Measurements from ENCODE around the gene ZNF383.
"Not testable (repeated sequence)": the region's sequence is repeated elsewhere in the genome, so short reads cannot be mapped to it uniquely, and the experiment has no call there.

Gene ZNF383

GRCh38 chr19:37217775-37218591, at the start of gene ZNF383:
TSS of gene ZNF383 (plus strand) at chr19:37218214. CDS start at chr19:37230454, 12,240 bp downstream.
- peak; percentile 97 for DNase-seq

- peak; percentile 99 for DNase-seq
These were observed 45.3 kb upstream of the ZNF383 start, which contains the start of gene ZNF585A for GRCh38 chr19:37172368-37173366. TSS of gene ZNF585A (minus strand) at chr19:37172695. CDS start at chr19:37169910, 2,785 bp downstream.

- not testable (repeated sequence) for DNase-seq
These were observed 31.9 kb upstream of the ZNF383 start for GRCh38 chr19:37186071-37186470.

GRCh38 chr19:37195248-37195647, 22.8 kb upstream of the ZNF383 start:
- DNase-seq = not testable (repeated sequence)

GRCh38 chr19:37197115-37197514, 20.9 kb upstream of the ZNF383 start:
- not testable (repeated sequence) for DNase-seq

- DNase-seq = no peak
These were observed 20.2 kb upstream of the ZNF383 start for GRCh38 chr19:37197768-37198167.

- DNase-seq = no peak
These were observed 587 bp upstream of the ZNF383 start for GRCh38 chr19:37217480-37217774.

GRCh38 chr19:37218592-37218935, 550 bp downstream of the ZNF383 start:
- no peak for DNase-seq

GRCh38 chr19:37220383-37220782, 2.4 kb downstream of the ZNF383 start:
- DNase-seq = no peak

- DNase-seq = no peak
These were observed 3.1 kb downstream of the ZNF383 start for GRCh38 chr19:37221136-37221535.

- no peak for DNase-seq
These were observed 8.2 kb downstream of the ZNF383 start for GRCh38 chr19:37226248-37226647.

- peak; percentile 80 for DNase-seq
These were observed 10.0 kb downstream of the ZNF383 start for GRCh38 chr19:37227996-37228395.

- DNase-seq = no peak
These were observed 25.2 kb downstream of the ZNF383 start for GRCh38 chr19:37243206-37243632.

- peak; percentile 99 for DNase-seq
These were observed 33.6 kb downstream of the ZNF383 start for GRCh38 chr19:37251308-37252229.

- not testable (repeated sequence) for DNase-seq
These were observed 45.0 kb downstream of the ZNF383 start for GRCh38 chr19:37263028-37263427.

GRCh38 chr19:37267005-37267404, 49.0 kb downstream of the ZNF383 start:
- DNase-seq = not testable (repeated sequence)

GRCh38 chr19:37267755-37268154, 49.7 kb downstream of the ZNF383 start:
- not testable (repeated sequence) for DNase-seq

- DNase-seq = not testable (repeated sequence)
These were observed 62.6 kb downstream of the ZNF383 start for GRCh38 chr19:37280656-37281055.

GRCh38 chr19:37284020-37284419, 66.0 kb downstream of the ZNF383 start:
- not testable (repeated sequence) for DNase-seq

GRCh38 chr19:37289229-37289628, 71.2 kb downstream of the ZNF383 start:
- not testable (repeated sequence) for DNase-seq

- DNase-seq = not testable (repeated sequence)
These were observed 75.3 kb downstream of the ZNF383 start for GRCh38 chr19:37292998-37293939.

Data from DMS53 (cell line).